Fibroblast of the aortic adventitia (primary cell): ENCODE measurements around the gene ELF4. TPM values are rescaled to one million over a fixed set of nuclear protein-coding genes. Genes with fewer than 3 reads are reported as not detected.
A peak's percentile ranks its signal among the peaks of the same experiment; 100 is the strongest.

Experiments used
- DNase-seq: peaks from one replicate; pipeline ENCODE4 v3.0.0-alpha.2; 2010; ENCODE audit warnings: low read depth
- H3K4me3 ChIP-seq: 2 replicates; pipeline ENCODE4 v1.5.1; 2011; ENCODE audit warnings: low read depth, mild to moderate bottlenecking, control low read depth, low read length, moderate library complexity
- total RNA-seq: library from RNA; depleted of rRNA; stranded (reverse); fragments of >200 nt; gene quantifications from 2 replicates; pipeline ENCODE4 v1.2.3, GENCODE V29; 2012; ENCODE audit warnings: low replicate concordance
- TF ChIP-seq, protein P1 (sequence below): IDR thresholded peaks from 2 replicates; pipeline ENCODE4 v1.5.1; 2011; ENCODE audit warnings: mild to moderate bottlenecking, low read length, control low read depth, inconsistent platforms; ENCODE audit not compliant: insufficient read depth

Gene ELF4
- total RNA-seq, 1 donor, result 16.6 TPM

DNA sequence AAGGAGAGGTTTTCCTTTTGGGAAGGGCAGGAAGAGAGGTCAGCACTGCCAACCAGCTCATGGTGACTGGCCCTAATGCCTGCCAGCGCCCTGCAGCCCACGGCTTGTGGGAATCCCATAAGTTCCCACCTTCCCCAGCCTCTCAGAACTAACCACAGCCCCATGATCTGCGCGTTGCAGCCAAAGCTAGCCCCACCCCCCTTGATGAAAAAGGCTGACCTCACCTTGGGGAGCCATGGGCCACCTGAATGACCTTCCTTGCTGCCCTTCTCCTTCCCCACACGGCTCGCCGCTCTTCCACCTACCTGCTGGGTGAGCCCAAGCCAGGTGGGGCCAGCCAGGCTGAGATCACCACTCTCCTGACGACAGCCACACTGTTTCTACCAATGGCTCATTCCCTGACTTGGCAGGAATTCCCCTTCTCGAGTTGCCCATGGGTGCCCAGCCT lies 3.9 kb upstream of the ELF4 start:
- TF ChIP-seq, protein P1, sequence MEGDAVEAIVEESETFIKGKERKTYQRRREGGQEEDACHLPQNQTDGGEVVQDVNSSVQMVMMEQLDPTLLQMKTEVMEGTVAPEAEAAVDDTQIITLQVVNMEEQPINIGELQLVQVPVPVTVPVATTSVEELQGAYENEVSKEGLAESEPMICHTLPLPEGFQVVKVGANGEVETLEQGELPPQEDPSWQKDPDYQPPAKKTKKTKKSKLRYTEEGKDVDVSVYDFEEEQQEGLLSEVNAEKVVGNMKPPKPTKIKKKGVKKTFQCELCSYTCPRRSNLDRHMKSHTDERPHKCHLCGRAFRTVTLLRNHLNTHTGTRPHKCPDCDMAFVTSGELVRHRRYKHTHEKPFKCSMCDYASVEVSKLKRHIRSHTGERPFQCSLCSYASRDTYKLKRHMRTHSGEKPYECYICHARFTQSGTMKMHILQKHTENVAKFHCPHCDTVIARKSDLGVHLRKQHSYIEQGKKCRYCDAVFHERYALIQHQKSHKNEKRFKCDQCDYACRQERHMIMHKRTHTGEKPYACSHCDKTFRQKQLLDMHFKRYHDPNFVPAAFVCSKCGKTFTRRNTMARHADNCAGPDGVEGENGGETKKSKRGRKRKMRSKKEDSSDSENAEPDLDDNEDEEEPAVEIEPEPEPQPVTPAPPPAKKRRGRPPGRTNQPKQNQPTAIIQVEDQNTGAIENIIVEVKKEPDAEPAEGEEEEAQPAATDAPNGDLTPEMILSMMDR, result no peak
- no peak overlapping the region for H3K4me3 ChIP-seq
- peak; percentile 28 for DNase-seq

DNA sequence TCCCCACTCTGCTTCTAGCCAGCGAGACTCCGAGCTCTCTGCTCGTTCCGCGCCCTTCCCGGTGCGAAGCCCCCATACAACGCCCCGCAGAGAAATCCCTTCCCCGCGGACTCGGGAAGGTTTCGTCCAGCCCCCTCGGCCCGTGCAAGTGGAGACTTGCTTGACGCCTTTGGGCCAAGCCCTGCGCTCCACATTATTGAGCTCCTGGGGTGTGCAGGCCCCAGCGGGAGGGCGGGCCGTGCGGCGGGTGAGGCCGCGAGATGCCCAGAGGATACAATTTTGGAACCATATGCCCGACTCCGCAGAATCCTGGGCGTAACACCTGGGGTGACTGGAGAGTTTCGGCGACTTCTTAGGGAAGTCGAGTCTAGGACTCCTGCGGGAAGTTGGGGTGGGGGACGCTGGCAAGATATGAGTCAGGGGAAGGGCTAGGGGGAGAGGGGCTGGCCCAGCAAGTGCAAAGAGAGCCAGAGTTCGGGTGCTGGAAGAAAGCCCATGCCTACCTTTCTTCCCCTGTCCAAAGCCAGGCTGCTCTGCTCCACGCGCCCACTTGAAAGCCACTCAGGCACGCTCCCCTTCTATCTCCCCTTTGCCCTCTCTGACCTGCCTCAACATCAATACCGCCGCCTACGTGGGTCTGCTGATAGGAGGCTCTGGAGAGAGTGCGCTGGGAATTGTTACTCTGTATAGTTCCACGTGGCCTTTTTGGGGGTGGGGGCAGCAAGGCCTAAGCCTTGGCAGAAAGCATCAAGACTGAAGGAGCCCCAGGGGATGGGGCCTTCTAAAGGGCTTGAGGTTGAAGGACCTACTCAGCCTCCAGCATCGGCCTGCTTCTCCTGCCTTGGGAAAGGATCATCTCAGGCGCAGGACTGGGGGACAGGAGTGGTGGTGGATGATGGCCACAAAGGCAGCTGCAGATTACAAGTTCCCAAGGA lies 1.2 kb upstream of the ELF4 start:
- TF ChIP-seq, protein P1, result no peak
- peak; percentile 30 for DNase-seq
- H3K4me3 ChIP-seq, result peak overlapping the region; percentile 52

DNA sequence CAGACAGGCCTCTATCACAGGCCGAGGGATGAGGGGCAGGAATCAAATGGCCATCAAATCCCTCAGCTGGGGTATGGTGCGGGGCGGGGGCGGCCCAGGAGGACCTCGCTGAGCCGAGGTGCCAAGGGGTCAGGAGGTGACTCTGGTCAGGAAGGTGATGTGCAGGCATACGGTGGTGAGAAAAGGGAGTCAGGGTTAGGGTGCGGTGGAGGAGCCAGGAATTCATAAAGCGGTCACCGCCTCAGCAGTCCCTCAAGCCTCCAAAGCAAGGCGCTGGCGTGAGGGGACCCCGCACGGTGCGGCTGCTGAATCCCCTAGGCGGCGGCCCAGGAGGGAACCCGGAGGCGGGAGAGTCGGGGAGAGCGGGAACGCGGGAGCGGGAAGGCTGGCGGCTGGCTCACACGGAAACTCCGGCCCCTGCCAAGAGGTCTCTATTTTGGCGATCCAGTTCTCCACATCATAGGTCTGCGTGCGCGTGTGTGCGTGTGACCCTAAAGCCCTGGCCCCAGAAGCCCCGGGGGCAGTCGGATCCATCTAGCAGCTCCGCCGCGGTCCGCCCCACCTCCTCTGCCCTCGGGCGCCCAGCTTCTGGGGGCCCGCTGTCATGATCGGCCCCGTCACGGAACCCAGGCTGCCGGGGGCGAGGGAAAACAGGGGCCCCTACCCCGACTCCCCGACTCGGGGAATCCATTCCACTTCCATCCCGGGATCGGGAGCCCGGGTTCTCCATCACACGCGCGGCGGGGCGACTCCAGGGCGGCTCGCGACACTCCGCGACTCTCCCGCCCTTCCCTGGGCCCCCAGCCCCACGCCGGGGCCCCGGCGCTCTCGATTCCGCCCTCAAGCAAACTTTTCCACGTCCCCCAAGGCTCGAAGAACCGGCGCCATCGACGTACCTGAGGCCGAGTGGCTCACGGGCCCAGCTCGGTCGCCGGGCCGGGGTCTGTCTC lies 593 bp downstream of the ELF4 start:
- DNase-seq, result peak; percentile 54
- TF ChIP-seq, protein P1, result no peak
- H3K4me3 ChIP-seq, result peak overlapping the region; percentile 73

DNA sequence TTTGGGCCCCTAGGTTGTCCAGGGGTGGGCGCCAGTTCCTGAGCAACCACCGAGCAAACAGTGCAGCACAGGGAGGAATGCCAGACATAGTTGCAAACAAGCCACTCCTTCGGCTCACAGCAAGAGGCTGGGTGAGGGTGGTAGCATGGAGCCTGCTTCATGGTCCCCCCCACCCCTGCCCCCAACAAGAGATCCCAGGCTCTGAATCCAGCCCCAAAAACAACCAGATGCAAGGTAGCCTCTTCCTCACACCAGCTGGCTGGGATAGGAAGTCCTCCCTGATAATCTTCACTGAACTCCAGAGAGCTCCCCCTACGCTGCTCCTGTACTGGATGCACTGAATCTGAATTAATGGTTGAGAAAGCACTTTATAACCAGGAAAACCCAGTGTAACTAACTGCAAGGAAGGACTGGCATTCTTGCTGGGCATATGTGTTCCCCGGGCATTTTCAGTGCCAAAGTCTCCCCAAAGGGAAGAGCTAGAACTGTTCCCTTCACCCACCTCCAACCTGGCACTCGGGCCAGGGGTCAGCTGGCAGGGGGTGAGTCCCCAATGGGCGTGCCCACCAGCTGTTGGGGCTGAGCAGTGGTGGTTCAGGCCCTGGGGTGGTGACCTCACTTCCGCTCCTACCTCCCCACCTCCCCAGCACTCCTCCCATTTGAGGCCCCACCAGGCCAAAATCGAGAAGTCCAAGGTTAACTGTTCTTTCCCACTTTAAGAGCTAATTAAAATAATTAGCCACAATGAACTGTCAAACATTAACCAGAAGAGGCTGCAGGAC lies 1.5 kb downstream of the ELF4 start:
- TF ChIP-seq, protein P1, result no peak
- peak overlapping the region; percentile 73 for H3K4me3 ChIP-seq
- peak; percentile 42 for DNase-seq

DNA sequence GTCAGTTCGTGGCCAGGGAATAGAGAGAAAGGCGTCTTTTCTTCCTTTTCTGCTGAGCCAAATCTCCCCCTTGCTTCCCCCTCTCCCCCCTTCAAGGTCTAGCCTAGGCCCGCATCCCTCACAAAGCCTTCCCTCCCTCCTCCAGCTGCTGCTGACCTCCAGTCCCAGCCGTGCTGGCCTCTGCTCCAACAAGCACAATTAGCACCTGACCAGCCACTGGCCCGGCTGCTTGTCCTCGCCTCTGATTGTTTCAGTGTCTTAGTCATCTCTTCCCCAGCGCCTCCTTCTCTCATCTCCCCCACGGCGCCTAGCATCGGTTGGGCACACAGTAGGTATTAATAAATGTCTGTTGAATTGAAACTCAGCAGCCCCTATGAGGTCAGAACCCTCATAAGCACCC lies 4.2 kb downstream of the ELF4 start:
- TF ChIP-seq, protein P1, result no peak
- DNase-seq, result peak; percentile 30
- H3K4me3 ChIP-seq, result no peak overlapping the region

DNA sequence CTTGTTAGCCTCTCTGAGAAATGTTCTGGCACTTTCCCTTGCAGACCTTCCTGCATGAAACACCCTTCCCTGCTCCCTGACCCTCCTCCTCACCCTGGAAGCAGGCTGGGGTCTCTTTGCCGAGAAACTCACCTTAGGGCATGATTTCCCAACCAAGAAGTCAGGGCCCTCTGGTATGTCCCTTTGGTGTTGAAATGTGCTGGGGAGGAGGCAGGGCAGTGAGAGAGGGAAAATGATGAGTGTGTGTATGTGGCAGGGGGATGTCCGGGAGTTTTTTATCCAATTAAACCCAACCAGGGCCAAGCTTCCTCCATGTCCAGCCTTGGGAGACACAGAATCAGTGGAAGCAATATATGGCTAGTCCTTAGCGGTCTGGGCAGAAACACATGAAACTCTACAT lies 5.1 kb downstream of the ELF4 start:
- TF ChIP-seq, protein P1, result no peak
- DNase-seq, result no peak
- no peak overlapping the region for H3K4me3 ChIP-seq
